Measurements from ENCODE around the gene KDM8. TPM values are rescaled to one million over a fixed set of nuclear protein-coding genes. Genes with fewer than 3 reads are reported as not detected.

KDM8 gene
- total and polyA plus RNA-seq, 9 of the 15 experiments (the other 6 are each of a cell fraction or from before 2014, with no cell fraction given) = 0.61 to 9.1 (median 5.4) TPM

GRCh38 chr16:27203507-27204311, at the start of gene KDM8 (continued):
- TF ChIP-seq NR0B1 (IDR thresholded peaks at IDR 0.05; ENCODE audit: partially characterized antibody) = no peak
- TF ChIP-seq ZNF165 (CRISPR knock-in tag; IDR thresholded peaks at IDR 0.05; ENCODE audit: borderline replicate concordance) = no peak
- no peak; the same call in 1 of the 2 replicates for TF ChIP-seq ATF4 (CRISPR knock-in tag; IDR thresholded peaks at IDR 0.05)
- TF ChIP-seq MEIS2 (IDR thresholded peaks at IDR 0.05; ENCODE audit: partially characterized antibody) = peak; percentile 99
- TF ChIP-seq, protein P1, sequence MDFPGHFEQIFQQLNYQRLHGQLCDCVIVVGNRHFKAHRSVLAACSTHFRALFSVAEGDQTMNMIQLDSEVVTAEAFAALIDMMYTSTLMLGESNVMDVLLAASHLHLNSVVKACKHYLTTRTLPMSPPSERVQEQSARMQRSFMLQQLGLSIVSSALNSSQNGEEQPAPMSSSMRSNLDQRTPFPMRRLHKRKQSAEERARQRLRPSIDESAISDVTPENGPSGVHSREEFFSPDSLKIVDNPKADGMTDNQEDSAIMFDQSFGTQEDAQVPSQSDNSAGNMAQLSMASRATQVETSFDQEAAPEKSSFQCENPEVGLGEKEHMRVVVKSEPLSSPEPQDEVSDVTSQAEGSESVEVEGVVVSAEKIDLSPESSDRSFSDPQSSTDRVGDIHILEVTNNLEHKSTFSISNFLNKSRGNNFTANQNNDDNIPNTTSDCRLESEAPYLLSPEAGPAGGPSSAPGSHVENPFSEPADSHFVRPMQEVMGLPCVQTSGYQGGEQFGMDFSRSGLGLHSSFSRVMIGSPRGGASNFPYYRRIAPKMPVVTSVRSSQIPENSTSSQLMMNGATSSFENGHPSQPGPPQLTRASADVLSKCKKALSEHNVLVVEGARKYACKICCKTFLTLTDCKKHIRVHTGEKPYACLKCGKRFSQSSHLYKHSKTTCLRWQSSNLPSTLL (IDR thresholded peaks at IDR 0.05) = no peak
- 0 out of 4 replicates have a peak, but pooled peaks of 1 of the 2 experiments have one; percentile 31 for TF ChIP-seq TEAD1 (CRISPR knock-in tag; IDR thresholded peaks at IDR 0.05)
- no peak for TF ChIP-seq U2AF1 (optimal IDR thresholded peaks at IDR 0.05; ENCODE audit: low read depth, low read length)
- TF ChIP-seq WHSC1 (IDR thresholded peaks at IDR 0.05; ENCODE audit: low read length) = no peak
- peak in 1 of 2 experiments; percentile 36; a peak in 1 of 4 replicates for TF ChIP-seq FOXK2 (conservative IDR thresholded peaks at IDR 0.05 in 1 of 2, IDR thresholded peaks at IDR 0.05 in 1 of 2; ENCODE audit: low read depth in 2 of 2)
- TF ChIP-seq KLF1 (tag; IDR thresholded peaks at IDR 0.05) = peak; percentile 51; the same call in 1 of the 2 replicates
- TF ChIP-seq, protein P2, sequence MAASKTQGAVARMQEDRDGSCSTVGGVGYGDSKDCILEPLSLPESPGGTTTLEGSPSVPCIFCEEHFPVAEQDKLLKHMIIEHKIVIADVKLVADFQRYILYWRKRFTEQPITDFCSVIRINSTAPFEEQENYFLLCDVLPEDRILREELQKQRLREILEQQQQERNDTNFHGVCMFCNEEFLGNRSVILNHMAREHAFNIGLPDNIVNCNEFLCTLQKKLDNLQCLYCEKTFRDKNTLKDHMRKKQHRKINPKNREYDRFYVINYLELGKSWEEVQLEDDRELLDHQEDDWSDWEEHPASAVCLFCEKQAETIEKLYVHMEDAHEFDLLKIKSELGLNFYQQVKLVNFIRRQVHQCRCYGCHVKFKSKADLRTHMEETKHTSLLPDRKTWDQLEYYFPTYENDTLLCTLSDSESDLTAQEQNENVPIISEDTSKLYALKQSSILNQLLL (CRISPR knock-in tag; IDR thresholded peaks at IDR 0.05; ENCODE audit: borderline replicate concordance) = no peak
- TF ChIP-seq DLX4 (CRISPR knock-in tag; IDR thresholded peaks at IDR 0.05) = no peak
- TF ChIP-seq MYBL2 (IDR thresholded peaks at IDR 0.05; ENCODE audit: low read depth) = no peak
- no peak for TF ChIP-seq MYBL2 (CRISPR knock-in tag; IDR thresholded peaks at IDR 0.05; ENCODE audit: borderline replicate concordance)
- TF ChIP-seq MXI1 (IDR thresholded peaks at IDR 0.05; ENCODE audit: low read depth, low read length) = no peak
- no peak for TF ChIP-seq NBN (IDR thresholded peaks at IDR 0.05; ENCODE audit: low read depth)
- no peak for TF ChIP-seq HDAC8 (tag; IDR thresholded peaks at IDR 0.05)
- no peak for TF ChIP-seq ZNF717 (CRISPR knock-in tag; IDR thresholded peaks at IDR 0.05)

All from K562 (cell line).